H1 (cell line): Measurements from ENCODE around the gene MEGF9. TPM values are rescaled to one million over a fixed set of nuclear protein-coding genes. Genes with fewer than 3 reads are reported as not detected.
A peak's percentile ranks its signal among the peaks of the same experiment; 100 is the strongest.

ENCODE experiments used
- CHD2 ChIP-seq: IDR thresholded peaks from 2 replicates; pipeline ENCODE4 v1.6.1; 2012; ENCODE audit warnings: low read length, improper control_type of control experiment
- HDAC6 ChIP-seq: IDR thresholded peaks from one replicate; pipeline ENCODE4 v1.7.1; 2012; ENCODE audit warnings: low read depth, mild to moderate bottlenecking, inconsistent platforms, low read length, moderate library complexity
- JUND ChIP-seq: IDR thresholded peaks from 2 replicates; pipeline ENCODE4 v1.6.1; 2011; ENCODE audit warnings: mild to moderate bottlenecking, improper control_type of control experiment, low read length
- MAX ChIP-seq: IDR thresholded peaks from 2 replicates; pipeline ENCODE4 v1.6.1; 2012; ENCODE audit warnings: inconsistent platforms
- POLR2AphosphoS5 ChIP-seq: IDR thresholded peaks from 2 replicates; pipeline ENCODE4 v1.6.1; 2011; ENCODE audit warnings: low read depth, low read length
- SIN3A ChIP-seq, 2 experiments: IDR thresholded peaks in 1 of 2; conservative IDR thresholded peaks in 1 of 2; 2 replicates each; pipeline ENCODE4 v1.6.1; 2011 to 2012; ENCODE audit warnings: low read length in 2 of 2, improper control_type of control experiment in 1 of 2, low read depth in 1 of 2, mild to moderate bottlenecking in 1 of 2
- SP2 ChIP-seq: IDR thresholded peaks from 2 replicates; pipeline ENCODE4 v1.6.1; 2012; ENCODE audit warnings: mild to moderate bottlenecking, low read length, inconsistent platforms
- TAF1 ChIP-seq: IDR thresholded peaks from 2 replicates; pipeline ENCODE4 v1.6.1; 2011; ENCODE audit warnings: mild to moderate bottlenecking, low read depth, low read length
- TAF7 ChIP-seq: optimal IDR thresholded peaks from 2 replicates; pipeline ENCODE3; 2011; ENCODE audit warnings: low read depth, mild to moderate bottlenecking, inconsistent platforms, low read length, moderate library complexity, borderline replicate concordance
- polyA plus RNA-seq, 7 experiments: library from polyadenylated mRNA; depleted of rRNA in 3 of 7; stranded (reverse) in 5 of 7; unstranded in 2 of 7; fragments of >200 nt in 5 of 7; fragments of 200-250 nt in 2 of 7; gene quantifications; 1 replicate in 5 of 7; 2 replicates in 1 of 7; 4 replicates in 1 of 7; pipeline versions ENCODE4 v1.2.1 to v1.2.3, GENCODE V29; 2011 to 2013; ENCODE audit warnings: missing spikeins in 2 of 7, mixed read lengths in 2 of 7
- total RNA-seq: library from RNA; stranded (reverse); fragmentation: NEBNext Ultra II Directional; extraction: Animal tissue kit (Norgen Biotek cat#: 25700); gene quantifications from 2 replicates; pipeline ENCODE4 v1.2.1, GENCODE V29; 2021
- TF ChIP-seq, protein P1 (sequence below): IDR thresholded peaks from 2 replicates; pipeline ENCODE4 v1.6.1; 2011; ENCODE audit warnings: low read depth, mild to moderate bottlenecking, low read length; ENCODE audit not compliant: insufficient read depth

The MEGF9 gene
- total and polyA plus RNA-seq, 2 of the 8 experiments (the other 6 are each of a cell fraction or from before 2014, with no cell fraction given) = 0.45 to 1.8 TPM

DNA sequence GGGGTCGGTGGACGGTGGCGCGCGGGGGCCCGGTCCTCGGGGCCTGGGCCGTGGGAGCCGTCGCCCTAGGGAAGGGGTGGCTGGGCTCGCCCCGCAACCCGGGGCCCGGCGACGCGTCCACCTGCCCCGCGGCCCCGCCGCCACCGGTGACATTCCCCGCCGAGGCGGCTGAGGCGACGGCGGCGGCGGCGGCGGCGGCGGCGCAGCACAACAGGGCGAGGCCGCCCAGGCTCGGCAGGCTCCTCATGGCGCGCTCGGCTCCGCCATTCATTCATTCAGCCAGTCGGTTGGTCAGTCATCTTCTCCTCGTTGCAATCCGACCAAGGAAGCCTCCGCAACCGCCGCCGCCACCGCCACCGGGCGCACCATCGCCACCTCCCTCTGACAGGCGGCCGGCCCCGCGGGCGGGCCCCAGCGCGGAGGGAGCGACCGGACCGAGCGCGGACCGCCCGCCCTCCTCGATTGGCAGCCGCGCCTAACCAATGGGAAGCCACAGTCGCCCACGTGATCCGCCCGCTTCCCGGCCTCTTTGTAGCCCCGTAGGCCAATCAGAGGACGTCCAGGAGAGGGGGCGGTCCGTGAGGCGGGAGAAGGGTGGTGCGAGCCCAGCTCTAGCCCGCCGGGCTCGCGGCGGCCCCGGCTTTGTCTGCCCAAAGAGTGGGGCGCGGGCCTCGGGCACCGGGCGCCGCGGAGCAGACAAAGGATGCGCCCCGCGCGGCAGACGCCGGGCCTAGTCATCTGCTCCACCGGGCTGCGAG lies at the start of gene MEGF9 (continued):
- TF ChIP-seq SIN3A (conservative IDR thresholded peaks at IDR 0.05 in 1 of 2, IDR thresholded peaks at IDR 0.05 in 1 of 2; ENCODE audit: low read depth in 1 of 2, low read length in 2 of 2) (peak; percentile 32 to 75; a peak in 2 of 4 replicates), TAF1 (peak; percentile 90), MAX (peak; percentile 12; the same call in 1 of the 2 replicates), POLR2AphosphoS5 (no peak), TAF7 (peak; percentile 76), CHD2 (peak; percentile 83), SP2 (peak; percentile 60), HDAC6 (no peak), JUND (no peak)
- TF ChIP-seq, protein P1, sequence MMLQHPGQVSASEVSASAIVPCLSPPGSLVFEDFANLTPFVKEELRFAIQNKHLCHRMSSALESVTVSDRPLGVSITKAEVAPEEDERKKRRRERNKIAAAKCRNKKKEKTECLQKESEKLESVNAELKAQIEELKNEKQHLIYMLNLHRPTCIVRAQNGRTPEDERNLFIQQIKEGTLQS = peak; percentile 87
- TF ChIP-seq, all 59 proteins: peak for 13
